Glomerular endothelial cell (primary cell): ENCODE results near the gene VPS35. TPM values are rescaled to one million over a fixed set of nuclear protein-coding genes. Genes with fewer than 3 reads are reported as not detected.

Source experiments
- DNase-seq: peaks from one replicate; pipeline ENCODE4 v3.0.0-alpha.2; 2011; ENCODE audit warnings: low read depth, low spot score; ENCODE audit errors: extremely low read depth
- total RNA-seq: library from RNA; depleted of rRNA; stranded (reverse); fragments of >200 nt; gene quantifications from 2 replicates; pipeline ENCODE4 v1.2.3, GENCODE V29; 2015

VPS35 gene
- total RNA-seq, 1 donor from 2014 or later: 71.4 TPM

DNA sequence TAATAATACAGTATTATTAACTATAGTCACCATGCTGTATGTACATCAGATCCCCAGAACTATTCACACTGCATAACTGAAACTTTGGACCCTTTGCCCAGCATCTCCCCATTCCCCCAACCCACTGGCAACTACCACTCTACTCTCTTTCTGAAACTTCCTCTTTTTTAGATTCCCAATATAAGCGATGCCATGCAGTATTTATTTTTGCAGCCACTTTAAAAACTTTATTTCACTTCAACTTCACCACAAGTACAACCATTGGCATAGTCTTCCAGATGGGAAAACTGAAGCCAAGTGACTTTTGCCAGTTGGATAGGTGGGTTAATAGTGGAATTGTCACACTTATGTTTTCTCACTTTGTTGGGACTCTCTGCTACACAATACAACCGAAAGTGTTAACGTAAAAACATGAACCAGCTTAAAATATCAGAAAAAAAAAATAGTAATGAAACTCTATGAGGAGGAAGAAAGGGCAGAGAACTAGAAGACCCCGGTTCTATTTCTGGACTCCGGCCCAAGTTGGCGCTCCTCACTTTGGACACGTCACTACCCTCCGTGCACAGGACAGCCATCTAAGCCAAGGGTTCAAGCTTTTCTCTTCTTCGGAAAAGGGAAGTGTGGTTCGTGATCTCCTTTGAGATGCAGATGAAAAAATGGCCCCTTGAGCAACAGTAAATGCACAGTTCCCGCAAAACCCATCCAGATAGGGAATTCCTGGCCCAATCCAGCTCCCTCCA, 68.5 kb downstream of the VPS35 start:
- no peak for DNase-seq

DNA sequence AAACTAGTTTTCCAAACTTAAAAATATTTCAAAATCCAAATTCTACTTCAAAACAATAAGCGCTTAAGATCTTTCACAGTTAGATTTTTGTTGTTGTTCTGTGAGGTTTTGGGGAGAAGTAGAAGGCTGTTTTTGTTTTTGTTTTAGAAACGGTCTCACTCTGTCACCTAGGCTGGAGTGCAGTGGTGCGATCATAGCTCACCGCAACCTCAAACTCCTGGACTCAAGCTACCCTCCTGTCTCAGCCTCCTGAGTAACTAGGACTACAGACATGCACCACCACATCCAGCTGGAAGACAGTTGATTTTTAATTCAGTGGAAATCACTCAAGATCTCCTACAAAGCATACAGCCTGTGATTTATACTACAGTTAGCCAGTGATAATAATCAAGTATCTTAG, 70.5 kb downstream of the VPS35 start:
- no peak for DNase-seq

- DNase-seq: no peak
These were observed 75.0 kb downstream of the VPS35 start for GRCh38 chr16:46614006-46614405.

DNA sequence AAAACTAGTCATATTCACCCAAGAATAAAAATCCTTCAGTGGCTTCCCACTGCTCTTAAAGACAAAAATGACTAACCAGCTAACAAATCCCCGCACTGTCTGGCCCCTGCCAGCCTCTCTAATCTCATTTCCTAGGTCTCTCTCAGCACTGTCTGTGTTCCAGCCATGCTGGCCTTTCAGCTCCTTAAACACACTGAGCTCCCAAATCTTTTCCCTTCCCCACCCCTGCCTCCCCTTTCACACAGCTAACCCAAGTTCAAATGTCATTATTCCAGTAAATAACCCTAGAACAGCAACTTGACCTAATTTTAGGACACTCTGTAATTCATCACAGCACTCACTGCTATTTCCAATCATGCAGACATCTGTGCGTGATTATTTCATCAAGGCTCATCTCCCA, 75.6 kb downstream of the VPS35 start:
- no peak for DNase-seq

DNA sequence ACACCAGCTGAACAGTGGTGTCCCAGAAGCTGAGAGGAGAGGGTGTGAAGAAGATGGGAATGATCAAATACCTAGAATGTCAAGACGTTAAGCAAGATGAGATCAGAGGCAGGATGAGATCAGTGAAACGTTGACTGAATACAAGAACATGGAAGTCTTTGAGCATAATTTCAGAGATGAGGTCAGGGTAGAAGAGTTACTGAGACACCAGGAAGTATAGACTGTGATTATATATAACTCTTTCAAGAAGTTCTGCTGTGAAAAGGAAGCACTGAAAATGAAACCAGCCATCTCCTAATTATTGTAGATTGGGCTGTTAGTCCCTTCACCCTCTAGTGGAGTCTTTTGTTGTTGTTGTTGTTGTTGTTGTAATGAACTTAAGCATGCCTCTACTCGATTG, 76.9 kb downstream of the VPS35 start:
- DNase-seq: no peak

GRCh38 chr16:46607529-46607928, 81.4 kb downstream of the VPS35 start:
- peak; percentile 45 for DNase-seq

DNA sequence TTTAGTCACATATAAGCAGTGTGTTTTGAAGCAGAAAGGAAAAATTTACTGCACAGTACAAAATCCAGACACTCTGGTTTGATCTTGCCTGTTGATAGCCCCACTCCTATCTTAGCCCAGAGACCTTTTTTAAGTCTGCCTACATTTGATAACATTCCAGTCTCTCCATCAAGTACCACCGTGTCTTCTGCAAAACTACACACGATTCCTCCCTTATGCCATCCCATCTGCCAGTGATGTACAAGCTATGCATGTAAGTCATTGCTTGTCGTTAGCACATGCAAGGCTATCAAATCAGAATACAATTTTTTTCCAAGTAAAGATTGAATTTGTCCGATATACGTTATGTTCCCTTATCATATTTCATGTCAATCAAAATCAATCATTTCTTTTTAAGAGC, 82.7 kb downstream of the VPS35 start:
- DNase-seq: no peak

Other genes starting within 250 kb of the VPS35 start
- 2.6 and 6.5 TPM in 2 replicates for gene SHCBP1, start 67.8 kb downstream of the VPS35 start, total RNA-seq
- gene ORC6, start 481 bp upstream of the VPS35 start, total RNA-seq: 4.7 and 13.0 TPM in 2 replicates
- 0.06 TPM in 1 of 2 replicates, not detected in the other for gene MYLK3, start 59.2 kb upstream of the VPS35 start, total RNA-seq
- 6.8 and 7.7 TPM in 2 replicates for gene C16orf87, start 142.0 kb upstream of the VPS35 start, total RNA-seq
- gene GPT2, start 195.2 kb upstream of the VPS35 start, total RNA-seq: 8.3 and 11.0 TPM in 2 replicates